Liver (tissue), 9 donors: ENCODE results near the gene DIAPH3. TPM values are rescaled to one million over a fixed set of nuclear protein-coding genes. Genes with fewer than 3 reads are reported as not detected.

Experiments used
- DNase-seq: peaks from one replicate; pipeline ENCODE4 v3.0.0-alpha.2; 2017; ENCODE audit warnings: low spot score
- H3K27ac ChIP-seq, 2 donors: one replicate each; pipeline ENCODE4 v1.7.0; 2013; ENCODE audit warnings: inconsistent platforms in 2 of 2, low read length in 2 of 2, control low read depth in 1 of 2, low read depth in 1 of 2, mild to moderate bottlenecking in 1 of 2
- H3K27me3 ChIP-seq, 4 donors: one replicate each; pipeline versions ENCODE4 v1.6.1 to v1.7.0; 2013; ENCODE audit warnings: low read length in 3 of 4, inconsistent platforms in 1 of 4, mild to moderate bottlenecking in 1 of 4, moderate library complexity in 1 of 4; ENCODE audit not compliant: control insufficient read depth in 4 of 4, insufficient read depth in 4 of 4
- H3K36me3 ChIP-seq, 4 donors: one replicate each; pipeline versions ENCODE4 v1.6.1 to v1.7.0; 2013; ENCODE audit warnings: low read length in 3 of 4, mild to moderate bottlenecking in 3 of 4, low read depth in 1 of 4, moderate library complexity in 1 of 4; ENCODE audit not compliant: control insufficient read depth in 4 of 4, insufficient read depth in 3 of 4
- H3K4me1 ChIP-seq, 4 donors: one replicate each; pipeline versions ENCODE4 v1.6.1 to v1.7.0; 2013; ENCODE audit warnings: low read length in 3 of 4, mild to moderate bottlenecking in 3 of 4, moderate library complexity in 1 of 4; ENCODE audit not compliant: control insufficient read depth in 4 of 4, insufficient read depth in 4 of 4
- H3K4me3 ChIP-seq, 3 donors: one replicate each; pipeline versions ENCODE4 v1.6.1 to v1.7.0; 2013; ENCODE audit warnings: low read length in 3 of 3, control low read depth in 1 of 3, low read depth in 1 of 3, mild to moderate bottlenecking in 1 of 3
- H3K9ac ChIP-seq, 2 donors: one replicate each; pipeline ENCODE4 v1.7.0; 2013; ENCODE audit warnings: low read length in 2 of 2, mild to moderate bottlenecking in 2 of 2, moderate library complexity in 2 of 2, control low read depth in 1 of 2, low read depth in 1 of 2
- H3K9me3 ChIP-seq, 4 donors: one replicate each; pipeline versions ENCODE4 v1.6.1 to v1.7.0; 2013; ENCODE audit warnings: low read length in 3 of 4; ENCODE audit not compliant: control insufficient read depth in 4 of 4
- EGR1 ChIP-seq, 2 donors: IDR thresholded peaks; 2 replicates each; pipeline ENCODE4 v1.6.1; 2016 to 2018; ENCODE audit warnings: antibody characterized with exemption in 2 of 2, low read depth in 2 of 2
- FOXA1 ChIP-seq: IDR thresholded peaks from 2 replicates; pipeline ENCODE4 v1.6.1; 2016; ENCODE audit warnings: antibody characterized with exemption
- FOXA2 ChIP-seq: IDR thresholded peaks from 2 replicates; pipeline ENCODE4 v1.6.1; 2016; ENCODE audit warnings: antibody characterized with exemption
- GABPA ChIP-seq, 2 donors: IDR thresholded peaks in 1 of 2; conservative IDR thresholded peaks in 1 of 2; 2 replicates each; pipeline ENCODE4 v1.6.1; 2016; ENCODE audit warnings: antibody characterized with exemption in 2 of 2, mild to moderate bottlenecking in 1 of 2, moderate library complexity in 1 of 2
- HNF4A ChIP-seq, 2 donors: conservative IDR thresholded peaks; 2 replicates each; pipeline ENCODE4 v1.6.1; 2016; ENCODE audit warnings: antibody characterized with exemption in 2 of 2, mild to moderate bottlenecking in 2 of 2
- HNF4G ChIP-seq: IDR thresholded peaks from 2 replicates; pipeline ENCODE4 v1.6.1; 2016; ENCODE audit warnings: antibody characterized with exemption
- JUND ChIP-seq, 2 donors: IDR thresholded peaks; 2 replicates each; pipeline ENCODE4 v1.6.1; 2016; ENCODE audit warnings: antibody characterized with exemption in 2 of 2
- NR2F2 ChIP-seq: IDR thresholded peaks from 2 replicates; pipeline ENCODE4 v1.6.1; 2016; ENCODE audit warnings: antibody characterized with exemption
- RAD21 ChIP-seq, 2 donors: IDR thresholded peaks; 2 replicates each; pipeline ENCODE4 v1.6.1; 2016; ENCODE audit warnings: antibody characterized with exemption in 2 of 2, mild to moderate bottlenecking in 2 of 2
- RXRA ChIP-seq, 2 donors: IDR thresholded peaks; 2 replicates each; pipeline ENCODE4 v1.6.1; 2017 to 2018; ENCODE audit warnings: antibody characterized with exemption in 2 of 2, mild to moderate bottlenecking in 1 of 2
- SP1 ChIP-seq: IDR thresholded peaks from 2 replicates; pipeline ENCODE4 v1.6.1; 2018; ENCODE audit warnings: antibody characterized with exemption, mild to moderate bottlenecking
- TAF1 ChIP-seq: conservative IDR thresholded peaks from 2 replicates; pipeline ENCODE4 v1.6.1; 2016; ENCODE audit warnings: antibody characterized with exemption, mild to moderate bottlenecking
- YY1 ChIP-seq: IDR thresholded peaks from 2 replicates; pipeline ENCODE4 v1.6.1; 2016; ENCODE audit warnings: antibody characterized with exemption, mild to moderate bottlenecking
- WGBS: extraction: QIAGEN DNeasy Blood & Tissue Kit; methylation state at CpG from one replicate; pipeline ENCODE4 v1.1.7; 2013; 5-methylcytosine and 5-hydroxymethylcytosine counted together
- polyA plus RNA-seq, 2 donors: library from polyadenylated mRNA; stranded (reverse) in 1 of 2; unstranded in 1 of 2; fragments of 200-250 nt in 1 of 2; fragments of >200 nt in 1 of 2; fragmentation: Nextera tagmentation in 1 of 2; extraction: Ambion mirVana in 1 of 2; gene quantifications; one replicate each; pipeline versions ENCODE4 v1.2.1 to v1.2.3, GENCODE V29; 2013 to 2015
- total RNA-seq, 2 donors: library from RNA; depleted of rRNA; stranded (reverse); fragments of >200 nt; gene quantifications; one replicate each; pipeline ENCODE4 v1.2.3, GENCODE V29; 2014
- TF ChIP-seq, protein P1 (sequence below): IDR thresholded peaks from 2 replicates; pipeline ENCODE4 v1.6.1; 2016; ENCODE audit warnings: antibody characterized with exemption, mild to moderate bottlenecking
- TF ChIP-seq, protein P2 (sequence below): fragments of 150-350 bp; IDR thresholded peaks from 2 replicates; pipeline ENCODE4 v1.5.1; 2017; ENCODE audit warnings: improper control_type of control experiment, low read depth, low read length; ENCODE audit not compliant: missing input control
- TF ChIP-seq, protein P3 (sequence below): IDR thresholded peaks from 2 replicates; pipeline ENCODE4 v1.6.1; 2016; ENCODE audit warnings: antibody characterized with exemption
- TF ChIP-seq, protein P4 (sequence below): IDR thresholded peaks from 2 replicates; pipeline ENCODE4 v1.6.1; 2016; ENCODE audit warnings: antibody characterized with exemption
- donor health status: healthy.
- donor health status: healthy.
- donor health status: healthy.
- donor health status: healthy.
- donor health status: healthy.

Gene DIAPH3
- total and polyA plus RNA-seq, 4 donors: 0.08 to 11.1 (median 0.27) TPM

GRCh38 chr13:59888408-59888807 lies 275.3 kb downstream of the DIAPH3 start:
- Histone ChIP-seq H3K27me3 (peaks cover 0 to 2% (median 0%) of the 10 kb centered on the region in 4 donors), H3K9ac (no peak overlapping the region), H3K4me1 (no peaks in the 10 kb centered on the region), H3K36me3 (no peaks in the 10 kb centered on the region), H3K9me3 (no peaks in the 10 kb centered on the region), H3K27ac (no peak overlapping the region), H3K4me3 (no peak overlapping the region)
- 96% methylated on average over 2 of the region's 2 CpGs for WGBS
- no peak for DNase-seq
- TF ChIP-seq HNF4G (no peak), NR2F2 (no peak), RAD21 (IDR thresholded peaks at IDR 0.05) (no peak), GABPA (IDR thresholded peaks at IDR 0.05 in 1 of 2, conservative IDR thresholded peaks at IDR 0.05 in 1 of 2) (no peak), FOXA1 (no peak), RXRA (IDR thresholded peaks at IDR 0.05) (no peak), JUND (IDR thresholded peaks at IDR 0.05) (no peak), SP1 (no peak)
- TF ChIP-seq, protein P1, sequence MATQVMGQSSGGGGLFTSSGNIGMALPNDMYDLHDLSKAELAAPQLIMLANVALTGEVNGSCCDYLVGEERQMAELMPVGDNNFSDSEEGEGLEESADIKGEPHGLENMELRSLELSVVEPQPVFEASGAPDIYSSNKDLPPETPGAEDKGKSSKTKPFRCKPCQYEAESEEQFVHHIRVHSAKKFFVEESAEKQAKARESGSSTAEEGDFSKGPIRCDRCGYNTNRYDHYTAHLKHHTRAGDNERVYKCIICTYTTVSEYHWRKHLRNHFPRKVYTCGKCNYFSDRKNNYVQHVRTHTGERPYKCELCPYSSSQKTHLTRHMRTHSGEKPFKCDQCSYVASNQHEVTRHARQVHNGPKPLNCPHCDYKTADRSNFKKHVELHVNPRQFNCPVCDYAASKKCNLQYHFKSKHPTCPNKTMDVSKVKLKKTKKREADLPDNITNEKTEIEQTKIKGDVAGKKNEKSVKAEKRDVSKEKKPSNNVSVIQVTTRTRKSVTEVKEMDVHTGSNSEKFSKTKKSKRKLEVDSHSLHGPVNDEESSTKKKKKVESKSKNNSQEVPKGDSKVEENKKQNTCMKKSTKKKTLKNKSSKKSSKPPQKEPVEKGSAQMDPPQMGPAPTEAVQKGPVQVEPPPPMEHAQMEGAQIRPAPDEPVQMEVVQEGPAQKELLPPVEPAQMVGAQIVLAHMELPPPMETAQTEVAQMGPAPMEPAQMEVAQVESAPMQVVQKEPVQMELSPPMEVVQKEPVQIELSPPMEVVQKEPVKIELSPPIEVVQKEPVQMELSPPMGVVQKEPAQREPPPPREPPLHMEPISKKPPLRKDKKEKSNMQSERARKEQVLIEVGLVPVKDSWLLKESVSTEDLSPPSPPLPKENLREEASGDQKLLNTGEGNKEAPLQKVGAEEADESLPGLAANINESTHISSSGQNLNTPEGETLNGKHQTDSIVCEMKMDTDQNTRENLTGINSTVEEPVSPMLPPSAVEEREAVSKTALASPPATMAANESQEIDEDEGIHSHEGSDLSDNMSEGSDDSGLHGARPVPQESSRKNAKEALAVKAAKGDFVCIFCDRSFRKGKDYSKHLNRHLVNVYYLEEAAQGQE: no peak
- TF ChIP-seq, protein P2, sequence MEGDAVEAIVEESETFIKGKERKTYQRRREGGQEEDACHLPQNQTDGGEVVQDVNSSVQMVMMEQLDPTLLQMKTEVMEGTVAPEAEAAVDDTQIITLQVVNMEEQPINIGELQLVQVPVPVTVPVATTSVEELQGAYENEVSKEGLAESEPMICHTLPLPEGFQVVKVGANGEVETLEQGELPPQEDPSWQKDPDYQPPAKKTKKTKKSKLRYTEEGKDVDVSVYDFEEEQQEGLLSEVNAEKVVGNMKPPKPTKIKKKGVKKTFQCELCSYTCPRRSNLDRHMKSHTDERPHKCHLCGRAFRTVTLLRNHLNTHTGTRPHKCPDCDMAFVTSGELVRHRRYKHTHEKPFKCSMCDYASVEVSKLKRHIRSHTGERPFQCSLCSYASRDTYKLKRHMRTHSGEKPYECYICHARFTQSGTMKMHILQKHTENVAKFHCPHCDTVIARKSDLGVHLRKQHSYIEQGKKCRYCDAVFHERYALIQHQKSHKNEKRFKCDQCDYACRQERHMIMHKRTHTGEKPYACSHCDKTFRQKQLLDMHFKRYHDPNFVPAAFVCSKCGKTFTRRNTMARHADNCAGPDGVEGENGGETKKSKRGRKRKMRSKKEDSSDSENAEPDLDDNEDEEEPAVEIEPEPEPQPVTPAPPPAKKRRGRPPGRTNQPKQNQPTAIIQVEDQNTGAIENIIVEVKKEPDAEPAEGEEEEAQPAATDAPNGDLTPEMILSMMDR: no peak
- TF ChIP-seq, protein P3, sequence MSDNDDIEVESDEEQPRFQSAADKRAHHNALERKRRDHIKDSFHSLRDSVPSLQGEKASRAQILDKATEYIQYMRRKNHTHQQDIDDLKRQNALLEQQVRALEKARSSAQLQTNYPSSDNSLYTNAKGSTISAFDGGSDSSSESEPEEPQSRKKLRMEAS: no peak

DNA sequence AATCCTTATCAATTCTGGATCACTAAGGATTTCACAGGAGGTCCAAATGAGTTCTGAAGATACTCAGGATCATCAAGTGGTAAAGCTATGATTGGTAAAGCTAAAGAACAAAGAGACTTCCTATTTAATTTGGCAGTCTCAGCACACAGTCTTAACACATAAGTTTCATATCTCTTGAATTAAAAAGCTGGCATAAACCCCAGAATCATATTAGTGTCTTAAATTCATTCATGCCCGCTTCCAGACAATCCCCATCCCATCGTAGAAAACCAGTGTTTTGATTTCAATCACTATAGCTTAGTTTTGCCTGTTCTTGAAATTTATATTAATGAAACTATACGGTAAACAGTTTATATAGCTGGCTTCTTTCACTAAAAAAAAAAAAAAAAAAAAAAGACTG lies 278.7 kb downstream of the DIAPH3 start:
- TF ChIP-seq SP1 (no peak), YY1 (no peak), RAD21 (IDR thresholded peaks at IDR 0.05) (no peak), TAF1 (no peak), HNF4G (no peak), EGR1 (IDR thresholded peaks at IDR 0.05; ENCODE audit: low read depth in 2 of 2) (no peak), FOXA2 (no peak), FOXA1 (no peak), GABPA (IDR thresholded peaks at IDR 0.05 in 1 of 2, conservative IDR thresholded peaks at IDR 0.05 in 1 of 2) (no peak), HNF4A (conservative IDR thresholded peaks at IDR 0.05) (no peak)
- TF ChIP-seq, protein P4, sequence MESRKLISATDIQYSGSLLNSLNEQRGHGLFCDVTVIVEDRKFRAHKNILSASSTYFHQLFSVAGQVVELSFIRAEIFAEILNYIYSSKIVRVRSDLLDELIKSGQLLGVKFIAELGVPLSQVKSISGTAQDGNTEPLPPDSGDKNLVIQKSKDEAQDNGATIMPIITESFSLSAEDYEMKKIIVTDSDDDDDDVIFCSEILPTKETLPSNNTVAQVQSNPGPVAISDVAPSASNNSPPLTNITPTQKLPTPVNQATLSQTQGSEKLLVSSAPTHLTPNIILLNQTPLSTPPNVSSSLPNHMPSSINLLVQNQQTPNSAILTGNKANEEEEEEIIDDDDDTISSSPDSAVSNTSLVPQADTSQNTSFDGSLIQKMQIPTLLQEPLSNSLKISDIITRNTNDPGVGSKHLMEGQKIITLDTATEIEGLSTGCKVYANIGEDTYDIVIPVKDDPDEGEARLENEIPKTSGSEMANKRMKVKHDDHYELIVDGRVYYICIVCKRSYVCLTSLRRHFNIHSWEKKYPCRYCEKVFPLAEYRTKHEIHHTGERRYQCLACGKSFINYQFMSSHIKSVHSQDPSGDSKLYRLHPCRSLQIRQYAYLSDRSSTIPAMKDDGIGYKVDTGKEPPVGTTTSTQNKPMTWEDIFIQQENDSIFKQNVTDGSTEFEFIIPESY: no peak
- TF ChIP-seq, protein P1: no peak
- TF ChIP-seq, protein P2: no peak
- TF ChIP-seq, protein P3: no peak
- Histone ChIP-seq H3K27me3 (peaks cover 0 to 2% (median 0%) of the 10 kb centered on the region in 4 donors), H3K36me3 (no peaks in the 10 kb centered on the region), H3K9ac (no peak overlapping the region), H3K9me3 (no peaks in the 10 kb centered on the region), H3K4me1 (no peaks in the 10 kb centered on the region), H3K4me3 (no peak overlapping the region), H3K27ac (no peak overlapping the region)
- 92% methylated on average over 3 of the region's 3 CpGs for WGBS
- no peak for DNase-seq
